Body of pancreas (tissue), 4 donors: ENCODE measurements around the gene HELB. TPM values are rescaled to one million over a fixed set of nuclear protein-coding genes. Genes with fewer than 3 reads are reported as not detected.

Experiments
- ATAC-seq: fragments of 150-250 bp; one replicate; pipeline ENCODE4 v1.9.1; 2016
- DNase-seq, 4 donors: peaks; one replicate each; pipeline ENCODE4 v3.0.0-alpha.2; 2019
- H3K27ac ChIP-seq, 4 donors: fragments of 200-600 bp; sonication (generic); 1 replicate in 3 of 4; 2 replicates in 1 of 4; pipeline versions ENCODE4 v1.5.1 to v1.6.1; 2016 to 2019; ENCODE audit warnings: mild to moderate bottlenecking in 1 of 4, mixed read lengths in 1 of 4, moderate library complexity in 1 of 4
- H3K27me3 ChIP-seq, 2 donors: fragments of 200-600 bp; sonication (generic); one replicate each; pipeline ENCODE4 v1.6.0; 2016; ENCODE audit warnings: mild to moderate bottlenecking in 1 of 2
- H3K36me3 ChIP-seq, 2 donors: fragments of 200-600 bp; sonication (generic); replicated peaks in 1 of 2; 2 replicates each; pipeline ENCODE4 v1.5.1; 2016; ENCODE audit warnings: low read depth in 2 of 2; ENCODE audit not compliant: insufficient read depth in 1 of 2
- H3K4me1 ChIP-seq: fragments of 200-600 bp; sonication (generic); one replicate; pipeline ENCODE4 v1.6.0; 2016
- H3K4me3 ChIP-seq, 2 donors: fragments of 200-600 bp; sonication (generic); 1 replicate in 1 of 2; 2 replicates in 1 of 2; pipeline ENCODE4 v1.5.1; 2016 to 2019
- H3K9me3 ChIP-seq, 3 donors: fragments of 200-600 bp; sonication (generic); 1 replicate in 2 of 3; 2 replicates in 1 of 3; pipeline ENCODE4 v1.5.1; 2016
- CTCF ChIP-seq, 7 experiments: fragments of 450-650 bp in 4 of 7; fragments of 200-600 bp in 3 of 7; sonication (generic) in 3 of 7; IDR thresholded peaks; one replicate each; pipeline ENCODE4 v1.5.1; 2016 to 2019; ENCODE audit warnings: antibody characterized with exemption in 7 of 7
- POLR2A ChIP-seq, 3 donors: fragments of 450-650 bp; IDR thresholded peaks; one replicate each; pipeline ENCODE4 v1.6.1; 2016; ENCODE audit warnings: antibody characterized with exemption in 3 of 3, mild to moderate bottlenecking in 2 of 3
- WGBS, 2 donors: methylation state at CpG; one replicate each; pipeline ENCODE4 v1.1.5; 2017; 5-methylcytosine and 5-hydroxymethylcytosine counted together
- intact Hi-C: fragments of 100-400 bp; cut with DNase I; formaldehyde crosslinking; loops from one replicate; pipeline ENCODE4 v1.15.1; 2023
- total RNA-seq, 2 donors: library from RNA; depleted of rRNA; stranded (reverse); fragments of >200 nt; gene quantifications; one replicate each; pipeline ENCODE4 v1.1.0, GENCODE V29; 2016

HELB gene
- total RNA-seq, 2 donors from 2014 or later, result 2.9 to 3.6 TPM

- no peak for TF ChIP-seq CTCF (IDR thresholded peaks at IDR 0.05)
- no peak for TF ChIP-seq POLR2A (IDR thresholded peaks at IDR 0.05)
- DNase-seq, result no peak
- Histone ChIP-seq H3K9me3 (no peaks in the 10 kb centered on the region), H3K36me3 (peaks cover 0 to 2% of the 10 kb centered on the region in 2 donors), H3K27me3 (no peaks in the 10 kb centered on the region), H3K27ac (no peak overlapping the region), H3K4me1 (no peaks in the 10 kb centered on the region), H3K4me3 (no peak overlapping the region)
- intact Hi-C loops, result no loop called here
- no peak for ATAC-seq
- 95 to 100% methylated on average over 2 of the region's 2 CpGs for WGBS, 2 donors
These were observed 33.5 kb downstream of the HELB start for GRCh38 chr12:66335746-66336145.

GRCh38 chr12:66337381-66338010 lies 35.2 kb downstream of the HELB start:
- Histone ChIP-seq H3K9me3 (no peaks in the 10 kb centered on the region), H3K27me3 (no peaks in the 10 kb centered on the region), H3K27ac (no peak overlapping the region), H3K36me3 (peaks cover 0 to 2% of the 10 kb centered on the region in 2 donors), H3K4me3 (no peak overlapping the region), H3K4me1 (no peaks in the 10 kb centered on the region)
- intact Hi-C loops, result no loop called here
- TF ChIP-seq POLR2A (IDR thresholded peaks at IDR 0.05) (no peak), CTCF (IDR thresholded peaks at IDR 0.05) (no peak)
- DNase-seq (no peak), ATAC-seq (no peak)
- WGBS, 2 donors, result 89 to 95% methylated on average over 2 of the region's 2 CpGs

GRCh38 chr12:66340131-66340530 lies 37.8 kb downstream of the HELB start:
- 93% methylated on average over 2 of the region's 2 CpGs for WGBS, 2 donors
- Histone ChIP-seq H3K4me1 (no peaks in the 10 kb centered on the region), H3K36me3 (peaks cover 0 to 2% of the 10 kb centered on the region in 2 donors), H3K9me3 (no peaks in the 10 kb centered on the region), H3K27me3 (no peaks in the 10 kb centered on the region), H3K4me3 (no peak overlapping the region), H3K27ac (no peak overlapping the region)
- intact Hi-C loops, result no loop called here
- DNase-seq (no peak), ATAC-seq (no peak)
- TF ChIP-seq CTCF (IDR thresholded peaks at IDR 0.05), result no peak
- TF ChIP-seq POLR2A (IDR thresholded peaks at IDR 0.05), result no peak

GRCh38 chr12:66341126-66341525 lies 38.8 kb downstream of the HELB start:
- TF ChIP-seq CTCF (IDR thresholded peaks at IDR 0.05) (no peak), POLR2A (IDR thresholded peaks at IDR 0.05) (no peak)
- DNase-seq, result no peak
- Histone ChIP-seq H3K4me3 (no peak overlapping the region), H3K36me3 (peaks cover 0 to 2% of the 10 kb centered on the region in 2 donors), H3K4me1 (no peaks in the 10 kb centered on the region), H3K9me3 (no peaks in the 10 kb centered on the region), H3K27me3 (no peaks in the 10 kb centered on the region), H3K27ac (no peak overlapping the region)
- no peak for ATAC-seq
- 96% methylated on average over 4 of the region's 4 CpGs for WGBS, 2 donors
- intact Hi-C loops, result no loop called here

- Histone ChIP-seq H3K27ac (no peak overlapping the region), H3K4me3 (no peak overlapping the region), H3K27me3 (no peaks in the 10 kb centered on the region), H3K9me3 (no peaks in the 10 kb centered on the region), H3K4me1 (no peaks in the 10 kb centered on the region), H3K36me3 (peaks cover 0 to 2% of the 10 kb centered on the region in 2 donors)
- ATAC-seq, result no peak
- intact Hi-C loops, result no loop called here
- no peak for TF ChIP-seq CTCF (IDR thresholded peaks at IDR 0.05)
- WGBS, 2 donors, result 80 to 88% methylated on average over 3 of the region's 3 CpGs
- no peak for DNase-seq
These were observed 42.9 kb downstream of the HELB start for GRCh38 chr12:66345212-66345611.
